Ovary (tissue), 9 donors: ENCODE data around the gene CUBN. TPM values are rescaled to one million over a fixed set of nuclear protein-coding genes. Genes with fewer than 3 reads are reported as not detected.

Experiments used
- DNase-seq, 5 donors: peaks; one replicate each; pipeline ENCODE4 v3.0.0-alpha.2; 2019 to 2020
- H3K27ac ChIP-seq, 2 donors: fragments of 200-600 bp; one replicate each; pipeline versions ENCODE4 v1.5.1 to v1.8.0; 2019 to 2022
- H3K27me3 ChIP-seq: fragments of 200-600 bp; one replicate; pipeline ENCODE4 v1.8.0; 2022
- H3K36me3 ChIP-seq: fragments of 200-600 bp; sonication (generic); one replicate; pipeline ENCODE4 v1.5.1; 2019
- H3K4me1 ChIP-seq: one replicate; pipeline ENCODE4 v1.8.1; 2013; ENCODE audit warnings: mild to moderate bottlenecking, moderate library complexity; ENCODE audit not compliant: insufficient read depth
- H3K4me3 ChIP-seq: fragments of 200-600 bp; sonication (generic); one replicate; pipeline ENCODE4 v1.5.1; 2017
- H3K9me3 ChIP-seq, 2 donors: fragments of 200-600 bp in 1 of 2; sonication (generic) in 1 of 2; one replicate each; pipeline versions ENCODE4 v1.5.1 to v1.8.1; 2013 to 2019; ENCODE audit warnings: mild to moderate bottlenecking in 1 of 2, moderate library complexity in 1 of 2
- EP300 ChIP-seq: sonication (generic); formaldehyde crosslinking; IDR thresholded peaks from one replicate; pipeline ENCODE4 v1.6.1; 2017; ENCODE audit warnings: antibody characterized with exemption
- POLR2A ChIP-seq: fragments of 450-650 bp; IDR thresholded peaks from one replicate; pipeline ENCODE4 v1.6.1; 2017; ENCODE audit warnings: antibody characterized with exemption, mild to moderate bottlenecking, moderate library complexity
- WGBS, 3 donors: extraction: QIAGEN DNeasy Blood & Tissue Kit in 1 of 3; methylation state at CpG; one replicate each; pipeline versions ENCODE4 v1.1.5 to v1.1.7; 2013 to 2017; 5-methylcytosine and 5-hydroxymethylcytosine counted together
- intact Hi-C, 4 donors: fragments of 100-400 bp; cut with DNase I; formaldehyde crosslinking; loops; one replicate each; pipeline versions ENCODE4 v1.11.0 to v1.15.1; 2022 to 2023
- polyA plus RNA-seq, 2 donors: library from polyadenylated mRNA; stranded (reverse); fragments of 200-250 nt in 1 of 2; fragments of 350-450 nt in 1 of 2; fragmentation: Illumina TruSeq in 1 of 2; extraction: RNeasy Lipid Tissue Mini Kit (QIAGEN cat#74804) in 1 of 2; gene quantifications; one replicate each; pipeline ENCODE4 v1.2.3, GENCODE V29; 2013 to 2014
- total RNA-seq, 7 donors: library from RNA; depleted of rRNA in 2 of 7; stranded (reverse); fragments of >200 nt in 2 of 7; fragmentation: NEBNext Ultra II Directional in 3 of 7; extraction: Animal tissue kit (Norgen Biotek cat#: 25700) in 3 of 7; gene quantifications; one replicate each; pipeline versions ENCODE4 v1.1.0 to v1.2.4, GENCODE V29; 2016 to 2023
- TF ChIP-seq, protein P1 (sequence below), 3 donors: fragments of 450-650 bp in 2 of 3; fragments of 200-600 bp in 1 of 3; IDR thresholded peaks; one replicate each; pipeline versions ENCODE4 v1.5.1 to v1.8.0; 2016 to 2022; ENCODE audit warnings: antibody characterized with exemption in 3 of 3, mild to moderate bottlenecking in 1 of 3
- donor health status: DM: no; HTN: no; CAD: no; lungs with moderate emphysema.
- donor health status: DM: no; HTN: no; CAD: no.
- donor health status: Bipolar disorder and iron deficiency.
- donor health status: DM: yes; HTN: yes; CAD: no.
- donor health status: DM: no; HTN: no; CAD: no.
- donor health status: DM: yes; HTN: yes; CAD: no.

CUBN gene
- total and polyA plus RNA-seq, 9 donors = 1.9 to 5.8 (median 4.0) TPM

DNA sequence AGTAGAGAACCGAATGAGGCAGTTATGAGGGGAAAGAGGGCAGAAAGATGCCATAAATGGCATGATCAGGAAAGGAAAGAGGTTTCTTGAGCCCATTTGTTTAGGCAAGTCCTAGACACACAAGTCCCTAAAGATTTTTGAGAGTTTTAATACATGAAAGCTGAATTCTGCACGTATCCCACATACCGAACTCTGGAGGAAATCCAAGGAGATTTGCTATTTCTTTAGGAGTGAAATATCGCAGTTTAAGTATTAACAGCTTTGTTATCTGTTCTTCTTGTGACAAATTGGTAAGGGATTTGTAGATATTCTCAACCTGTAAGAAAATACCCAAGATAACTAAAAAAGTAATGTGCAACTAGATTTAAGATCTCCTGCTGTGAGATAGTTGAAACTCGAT lies 23.7 kb upstream of the CUBN start:
- Histone ChIP-seq H3K4me1 (peaks cover 2% of the 10 kb centered on the region), H3K27ac (no peak overlapping the region), H3K36me3 (no peaks in the 10 kb centered on the region), H3K27me3 (no peaks in the 10 kb centered on the region), H3K9me3 (no peaks in the 10 kb centered on the region), H3K4me3 (no peak overlapping the region)
- TF ChIP-seq POLR2A (no peak), EP300 (no peak)
- TF ChIP-seq, protein P1, sequence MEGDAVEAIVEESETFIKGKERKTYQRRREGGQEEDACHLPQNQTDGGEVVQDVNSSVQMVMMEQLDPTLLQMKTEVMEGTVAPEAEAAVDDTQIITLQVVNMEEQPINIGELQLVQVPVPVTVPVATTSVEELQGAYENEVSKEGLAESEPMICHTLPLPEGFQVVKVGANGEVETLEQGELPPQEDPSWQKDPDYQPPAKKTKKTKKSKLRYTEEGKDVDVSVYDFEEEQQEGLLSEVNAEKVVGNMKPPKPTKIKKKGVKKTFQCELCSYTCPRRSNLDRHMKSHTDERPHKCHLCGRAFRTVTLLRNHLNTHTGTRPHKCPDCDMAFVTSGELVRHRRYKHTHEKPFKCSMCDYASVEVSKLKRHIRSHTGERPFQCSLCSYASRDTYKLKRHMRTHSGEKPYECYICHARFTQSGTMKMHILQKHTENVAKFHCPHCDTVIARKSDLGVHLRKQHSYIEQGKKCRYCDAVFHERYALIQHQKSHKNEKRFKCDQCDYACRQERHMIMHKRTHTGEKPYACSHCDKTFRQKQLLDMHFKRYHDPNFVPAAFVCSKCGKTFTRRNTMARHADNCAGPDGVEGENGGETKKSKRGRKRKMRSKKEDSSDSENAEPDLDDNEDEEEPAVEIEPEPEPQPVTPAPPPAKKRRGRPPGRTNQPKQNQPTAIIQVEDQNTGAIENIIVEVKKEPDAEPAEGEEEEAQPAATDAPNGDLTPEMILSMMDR (IDR thresholded peaks at IDR 0.05) = no peak
- no peak for DNase-seq
- WGBS, 3 donors = 77 to 82% (median 80%) methylated on average over 5 of the region's 5 CpGs
- intact Hi-C loops = no loop called here

DNA sequence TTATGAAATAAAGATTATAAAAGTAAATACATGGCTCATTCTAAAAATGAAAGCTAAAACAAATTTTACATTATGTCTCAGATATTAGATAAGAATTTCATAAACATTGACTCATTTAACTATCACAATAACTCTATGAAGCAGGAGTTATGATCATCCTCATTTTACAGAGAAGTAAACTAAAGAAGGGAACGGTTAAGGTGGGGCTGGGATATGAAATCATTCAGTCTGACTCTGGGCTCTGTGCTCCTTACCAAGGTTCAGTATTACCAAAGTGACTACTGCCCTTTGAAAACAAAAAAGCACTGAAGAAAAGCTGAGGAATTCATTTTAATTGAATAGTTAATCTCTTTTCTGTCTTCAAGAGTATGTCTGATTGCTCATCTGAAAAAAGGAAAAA lies 22.1 kb upstream of the CUBN start:
- Histone ChIP-seq H3K27me3 (no peaks in the 10 kb centered on the region), H3K27ac (no peak overlapping the region), H3K4me3 (no peak overlapping the region), H3K36me3 (no peaks in the 10 kb centered on the region), H3K9me3 (no peaks in the 10 kb centered on the region), H3K4me1 (peaks cover 2% of the 10 kb centered on the region)
- intact Hi-C loops = no loop called here
- 5 to 24% (median 9%) methylated on average over 1 of the region's 1 CpG for WGBS, 3 donors
- DNase-seq = no peak
- TF ChIP-seq POLR2A (no peak), EP300 (no peak)
- TF ChIP-seq, protein P1 (IDR thresholded peaks at IDR 0.05) = no peak

- Histone ChIP-seq H3K9me3 (no peaks in the 10 kb centered on the region), H3K27me3 (no peaks in the 10 kb centered on the region), H3K4me3 (no peak overlapping the region), H3K27ac (no peak overlapping the region), H3K36me3 (no peaks in the 10 kb centered on the region), H3K4me1 (peaks cover 2% of the 10 kb centered on the region)
- TF ChIP-seq POLR2A (no peak), EP300 (no peak)
- TF ChIP-seq, protein P1 (IDR thresholded peaks at IDR 0.05) = no peak
- DNase-seq = no peak
- 62 to 64% (median 63%) methylated on average over 5 of the region's 5 CpGs for WGBS, 3 donors
- intact Hi-C loops = no loop called here
Observed at GRCh38 chr10:17147884-17148489, 18.4 kb upstream of the CUBN start.

DNA sequence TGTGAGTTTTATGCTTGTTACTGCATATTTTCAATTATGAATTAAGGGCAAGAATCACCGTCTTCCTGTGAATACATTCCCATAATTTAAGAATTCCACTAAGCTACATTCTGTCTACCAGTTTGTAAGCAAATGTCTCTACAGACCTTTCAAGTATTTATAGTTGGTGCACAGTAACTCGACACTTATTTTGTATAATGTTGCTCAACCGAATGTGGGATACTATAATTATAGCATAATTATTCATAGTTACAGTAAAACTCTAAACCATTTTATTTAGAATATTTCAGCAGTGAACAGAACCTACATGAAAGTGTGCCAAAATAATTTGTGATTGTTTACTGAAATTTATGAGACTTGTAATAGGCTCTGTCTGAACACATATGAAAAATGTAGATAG lies 17.3 kb upstream of the CUBN start:
- no peaks in the 10 kb centered on the region for H3K27me3 ChIP-seq
- H3K27ac ChIP-seq = no peak overlapping the region
- no peaks in the 10 kb centered on the region for H3K9me3 ChIP-seq
- H3K4me1 ChIP-seq = peaks cover 2% of the 10 kb centered on the region
- TF ChIP-seq, protein P1 (IDR thresholded peaks at IDR 0.05) = no peak
- TF ChIP-seq POLR2A (no peak), EP300 (no peak)
- DNase-seq = no peak
- WGBS, 3 donors = 66 to 79% (median 72%) methylated on average over 3 of the region's 3 CpGs
- H3K36me3 ChIP-seq = no peaks in the 10 kb centered on the region
- no peak overlapping the region for H3K4me3 ChIP-seq
- intact Hi-C loops = no loop called here
